ENCODE results near the gene SMC3.
A peak's percentile ranks its signal among the peaks of the same experiment; 100 is the strongest.

- TF ChIP-seq CTCF (IDR thresholded peaks at IDR 0.05) (peak; percentile 53 to 78 (median 62)), POLR2A (IDR thresholded peaks at IDR 0.05) (no peak)
Measured at GRCh38 chr10:110610308-110610774, 42.8 kb downstream of the SMC3 start.

All from esophagus squamous epithelium (tissue), 4 donors.